GM18499 (cell line): ENCODE data around the gene CCNK.

Experiments
- ATAC-seq: cut with Tn5 transposase; IDR thresholded peaks from one replicate; pipeline ENCODE4 v1.9.1; 2021; ENCODE audit warnings: moderate number of reproducible peaks; ENCODE audit not compliant: insufficient read depth, unreplicated experiment

CCNK gene

DNA sequence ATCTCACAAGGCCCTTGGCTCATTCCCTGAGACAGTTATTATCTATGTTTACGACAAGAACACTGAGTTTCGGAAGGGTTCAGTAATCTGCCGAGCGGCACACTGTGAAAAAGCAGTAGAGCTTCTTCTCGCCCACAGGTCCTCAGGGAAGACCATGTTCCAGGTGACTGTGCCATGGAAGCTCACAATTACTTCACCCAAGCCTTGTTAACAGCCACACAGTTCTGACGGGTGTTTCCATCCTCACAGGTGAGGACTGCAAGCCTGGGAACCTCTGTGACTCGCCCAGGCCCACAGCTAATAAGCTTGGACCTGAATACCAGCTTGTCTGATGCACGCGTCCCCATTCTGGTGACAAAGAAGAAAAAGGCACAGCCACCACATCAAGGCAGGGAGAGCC lies 15.9 kb upstream of the CCNK start:
- no peak for ATAC-seq

DNA sequence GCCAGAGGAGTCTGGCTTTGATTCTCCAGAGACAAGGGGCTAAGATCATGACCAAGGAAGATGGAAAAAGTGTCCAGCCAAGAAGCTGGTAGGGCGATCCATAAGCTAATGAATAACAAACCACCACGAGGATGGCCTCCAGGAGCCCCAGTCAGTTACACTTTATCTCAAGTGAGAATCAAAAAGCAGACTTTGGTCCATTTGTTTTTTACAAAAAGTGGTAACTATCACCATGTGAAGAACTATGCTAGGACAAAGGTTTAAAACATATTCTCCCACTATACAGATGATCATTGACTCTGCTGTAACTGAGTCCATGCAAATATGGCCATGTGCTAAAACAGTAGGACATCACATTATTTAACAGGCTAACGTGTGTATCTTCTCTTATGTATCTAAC lies 14.5 kb upstream of the CCNK start:
- no peak for ATAC-seq

DNA sequence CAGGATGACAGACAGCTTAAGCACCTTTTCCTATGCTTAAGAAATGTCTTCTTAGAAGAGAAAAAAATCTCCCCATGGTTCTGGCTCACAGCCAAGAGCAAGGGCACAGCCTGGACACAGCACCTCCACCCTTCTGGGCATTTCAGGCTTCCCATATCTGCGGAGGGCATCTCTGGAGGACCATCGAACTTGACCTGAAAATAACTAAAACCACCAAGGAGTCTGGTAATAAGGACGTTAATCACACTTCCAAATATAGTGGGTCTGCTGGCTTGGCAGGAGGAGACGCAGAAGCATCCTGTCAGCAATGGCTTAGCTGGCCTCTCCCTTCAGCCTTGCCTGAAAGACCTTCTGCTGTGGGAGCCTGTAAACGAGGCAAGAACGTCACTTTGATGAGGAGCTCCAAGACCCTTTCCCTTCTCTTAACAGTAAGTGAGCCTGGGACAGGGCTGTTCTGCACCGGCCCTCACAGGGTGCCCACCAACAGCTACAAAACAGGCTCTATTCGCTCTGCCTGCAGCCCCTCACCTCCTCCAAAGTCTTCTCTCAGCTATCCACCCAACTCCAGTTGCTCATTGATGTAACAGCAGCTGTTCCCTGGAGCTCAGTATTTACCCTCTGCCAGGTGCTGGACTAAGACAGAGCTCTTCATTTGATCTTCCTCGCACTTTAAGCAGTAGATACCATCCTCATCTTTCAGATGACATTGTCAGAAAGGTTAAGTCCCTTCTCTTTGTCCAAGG lies 13.7 kb upstream of the CCNK start:
- no peak for ATAC-seq

DNA sequence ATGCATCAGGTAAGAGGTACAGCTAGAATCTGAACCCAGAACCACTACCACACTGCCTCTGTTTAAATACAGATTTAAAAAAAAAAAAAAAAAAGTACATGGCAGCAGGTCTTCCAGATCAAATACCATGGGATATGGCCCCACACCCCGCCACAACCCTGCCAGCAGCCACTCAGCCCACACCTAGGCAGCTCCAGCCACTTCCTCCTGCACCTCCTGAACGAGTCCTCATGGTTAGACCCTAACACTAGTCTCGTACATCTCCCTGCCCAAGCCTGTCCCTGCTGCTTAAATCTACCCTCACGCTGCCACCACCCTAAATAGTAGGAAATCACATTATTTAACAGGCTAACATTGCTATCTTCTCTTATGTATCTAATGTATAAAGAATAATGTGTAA lies 13.1 kb upstream of the CCNK start:
- ATAC-seq, result no peak

DNA sequence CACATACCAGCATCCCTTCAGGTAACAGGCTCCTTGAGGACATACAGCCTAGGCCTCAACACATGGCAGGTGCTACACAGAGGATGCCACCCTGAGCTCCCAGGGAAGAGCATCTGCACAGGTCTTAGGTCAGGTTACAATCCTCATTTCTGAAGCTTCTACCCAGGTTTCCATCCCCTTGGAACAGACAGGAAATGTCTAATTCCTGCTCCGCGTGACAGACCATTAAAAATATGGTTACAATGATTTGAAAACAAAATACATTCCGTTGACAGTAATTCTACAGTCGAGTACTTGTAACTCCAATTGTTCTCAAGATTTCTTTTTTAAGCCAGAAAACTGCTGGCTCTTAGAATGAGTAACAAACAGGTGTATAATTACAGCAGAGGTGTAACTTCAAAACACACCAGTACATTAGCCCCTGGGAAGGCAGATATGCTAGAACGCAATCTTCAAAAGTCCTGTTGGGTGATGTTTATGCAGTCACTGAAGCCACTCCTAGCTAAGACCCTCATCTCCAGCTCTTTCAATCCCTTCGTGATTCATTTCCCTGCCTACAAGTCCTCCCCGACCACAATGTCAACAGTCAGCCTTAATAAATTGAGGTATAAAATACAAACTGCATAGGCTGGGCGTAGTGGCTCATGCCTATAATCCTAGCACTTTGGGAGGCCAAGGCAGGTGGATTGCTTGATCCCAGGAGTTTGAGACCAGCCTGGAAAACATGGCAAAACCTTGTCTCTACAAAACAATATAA lies 12.2 kb upstream of the CCNK start:
- ATAC-seq, result no peak

DNA sequence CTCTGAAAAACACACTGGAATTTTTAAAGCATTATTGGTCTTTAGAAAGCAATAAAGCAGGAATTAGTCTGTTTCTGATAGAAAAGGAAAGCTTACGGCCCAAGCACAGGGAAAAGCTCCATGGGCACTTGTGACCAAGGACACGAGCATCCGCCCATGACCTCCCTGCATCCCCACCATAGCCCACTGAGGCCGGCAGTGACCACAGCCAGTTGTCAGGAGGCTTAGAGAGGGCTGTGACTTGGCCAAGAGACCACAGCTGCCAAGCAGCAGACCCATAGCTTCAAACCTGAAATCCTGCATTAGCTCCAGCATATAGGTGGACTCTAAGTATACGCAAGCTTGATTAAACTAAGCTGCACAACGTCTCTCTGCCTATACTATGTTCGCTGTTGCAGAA lies 9.5 kb upstream of the CCNK start:
- no peak for ATAC-seq

DNA sequence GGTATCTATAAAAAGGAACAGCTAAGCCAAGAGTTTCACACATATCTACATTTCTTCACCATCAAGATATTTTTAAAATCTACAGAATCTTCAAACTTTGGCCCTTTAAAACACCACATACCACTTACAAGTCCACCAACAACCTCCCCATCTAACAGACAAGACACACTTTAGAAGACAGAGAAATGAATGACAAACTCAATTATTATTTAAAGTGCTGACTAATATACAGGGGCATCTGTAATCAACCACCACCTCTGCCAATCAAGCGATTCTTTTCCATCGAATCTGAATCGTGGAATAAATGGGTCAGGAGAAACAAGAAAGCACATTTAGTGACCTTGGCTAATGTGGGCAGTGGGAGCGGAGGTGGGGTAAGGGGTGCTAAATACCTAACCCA lies 8.3 kb upstream of the CCNK start:
- ATAC-seq, result no peak

DNA sequence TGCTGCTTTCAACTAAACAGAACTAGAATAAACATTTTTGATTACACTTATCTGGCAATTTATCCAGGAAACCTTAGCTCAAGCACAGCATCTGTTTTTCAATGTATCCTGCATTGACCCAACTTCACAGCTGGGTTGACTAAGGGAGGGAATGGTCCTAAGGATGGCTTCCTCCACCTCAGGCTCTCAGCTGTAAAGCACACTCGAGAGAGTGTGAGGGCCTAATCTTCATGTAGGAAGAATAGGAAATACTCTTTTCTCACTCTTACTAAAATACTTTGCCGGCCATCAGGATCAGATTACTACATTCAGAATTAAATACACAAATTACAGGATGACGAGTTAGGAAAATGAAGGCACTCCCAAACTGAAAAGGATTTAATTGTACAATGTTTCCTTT lies 7.8 kb upstream of the CCNK start:
- no peak for ATAC-seq

DNA sequence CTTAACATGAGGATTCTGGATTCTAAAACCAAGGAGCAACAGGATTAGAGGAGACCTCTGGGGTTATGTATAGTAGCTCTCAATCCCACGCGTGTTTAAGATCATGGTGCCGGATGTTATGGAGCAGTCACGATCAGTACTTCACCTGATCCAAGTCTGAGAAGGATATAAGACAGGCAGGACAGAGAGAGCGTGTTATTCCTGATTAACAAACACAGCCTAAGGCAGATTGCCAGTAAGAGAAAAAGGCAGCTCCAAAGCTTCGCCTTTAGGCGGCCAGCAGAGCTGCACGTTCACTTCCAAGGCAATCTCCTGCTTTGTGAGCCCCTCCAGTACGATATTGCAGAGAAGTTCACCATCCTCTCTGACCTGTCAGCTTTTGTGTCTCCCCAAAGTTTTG lies 6.0 kb upstream of the CCNK start:
- no peak for ATAC-seq

DNA sequence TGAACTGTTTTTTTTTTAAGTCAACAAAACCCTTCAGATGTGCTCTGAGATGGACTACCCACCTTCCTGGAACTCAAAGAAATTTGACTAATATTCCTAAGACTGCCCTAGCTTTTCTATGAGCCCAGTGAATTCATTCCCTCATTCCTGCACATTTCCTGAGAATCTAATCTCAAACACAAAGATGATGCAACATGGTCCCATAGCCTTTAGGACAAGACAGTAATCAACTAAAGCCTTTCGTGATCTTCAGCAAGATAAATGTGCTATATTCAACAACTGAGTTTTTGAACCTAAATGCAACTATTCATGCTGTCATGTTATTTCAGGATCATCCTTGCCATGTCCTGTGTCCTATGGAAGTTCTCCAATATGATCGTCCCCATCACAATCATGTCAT lies 5.5 kb upstream of the CCNK start:
- ATAC-seq, result no peak

DNA sequence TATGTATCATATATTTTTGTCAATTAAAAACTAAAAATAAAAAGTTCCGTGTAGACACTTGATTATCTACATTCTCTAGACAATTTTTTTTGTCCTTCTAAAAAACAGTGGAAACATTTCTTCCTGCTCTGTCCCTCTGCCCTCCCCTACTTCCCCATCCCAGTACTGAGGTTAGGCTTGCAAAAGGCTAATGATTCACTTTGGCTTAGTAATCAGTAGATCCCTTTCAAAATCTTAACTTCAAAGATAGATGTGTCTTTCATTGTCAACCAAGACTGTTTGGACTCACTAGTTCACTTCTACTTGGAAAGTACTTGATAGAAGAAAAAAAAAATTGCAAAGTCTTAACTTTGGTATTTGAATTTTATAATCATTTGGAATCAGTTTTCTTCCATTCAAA lies 4.3 kb upstream of the CCNK start:
- ATAC-seq, result no peak

DNA sequence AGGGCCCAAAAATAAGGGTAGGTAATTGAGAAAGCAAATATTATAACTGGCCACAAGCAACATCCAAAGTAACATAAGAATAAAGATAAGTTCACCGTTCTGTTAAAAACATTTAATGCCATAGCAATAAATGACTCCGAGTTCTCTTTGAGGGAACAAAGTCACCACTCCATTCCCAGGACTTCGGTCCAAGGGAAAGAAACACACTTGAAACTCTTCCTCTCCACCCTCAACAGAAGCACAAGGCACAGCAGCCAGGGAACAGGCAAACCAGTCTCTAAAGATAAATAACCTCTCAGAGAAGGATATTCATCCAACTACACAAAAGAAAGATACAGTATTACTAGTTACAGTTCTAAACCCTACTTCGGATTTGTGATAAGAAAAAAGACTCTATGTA lies 3.1 kb upstream of the CCNK start:
- ATAC-seq, result no peak

DNA sequence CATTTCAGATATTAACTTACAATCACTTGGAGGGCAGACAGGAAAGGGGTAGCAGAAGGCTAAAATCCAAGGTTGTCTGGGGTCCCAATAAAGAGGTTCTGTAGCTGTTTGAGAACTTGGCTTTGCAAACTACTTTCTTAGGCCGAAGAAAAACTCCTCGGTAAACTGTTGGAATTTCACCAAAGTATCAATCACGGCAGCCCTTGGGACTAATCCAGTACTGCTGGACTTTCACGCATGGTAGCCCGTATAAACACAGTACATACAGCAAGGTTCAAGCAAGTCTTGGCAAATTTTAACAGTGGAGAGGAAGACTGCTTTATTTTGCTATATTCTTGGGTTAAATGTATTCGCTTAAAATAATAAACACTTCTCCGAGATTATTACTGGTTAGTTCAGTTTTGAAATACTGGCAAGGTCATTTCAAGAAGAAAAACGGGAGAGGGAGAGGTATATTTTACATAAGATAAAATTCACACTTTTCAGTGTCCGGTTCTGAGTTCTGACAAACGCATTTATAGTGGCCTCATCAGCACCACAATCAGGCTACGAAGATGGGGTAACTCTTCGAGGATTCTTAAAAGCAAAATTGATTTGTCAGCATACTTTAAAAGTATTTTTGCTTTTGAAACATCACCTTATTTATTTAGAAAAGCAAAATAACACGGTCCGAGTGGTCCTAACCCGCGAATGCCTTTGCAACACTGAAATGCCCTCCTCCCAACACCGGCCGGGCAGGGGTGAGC lies 1.9 kb upstream of the CCNK start:
- no peak for ATAC-seq

DNA sequence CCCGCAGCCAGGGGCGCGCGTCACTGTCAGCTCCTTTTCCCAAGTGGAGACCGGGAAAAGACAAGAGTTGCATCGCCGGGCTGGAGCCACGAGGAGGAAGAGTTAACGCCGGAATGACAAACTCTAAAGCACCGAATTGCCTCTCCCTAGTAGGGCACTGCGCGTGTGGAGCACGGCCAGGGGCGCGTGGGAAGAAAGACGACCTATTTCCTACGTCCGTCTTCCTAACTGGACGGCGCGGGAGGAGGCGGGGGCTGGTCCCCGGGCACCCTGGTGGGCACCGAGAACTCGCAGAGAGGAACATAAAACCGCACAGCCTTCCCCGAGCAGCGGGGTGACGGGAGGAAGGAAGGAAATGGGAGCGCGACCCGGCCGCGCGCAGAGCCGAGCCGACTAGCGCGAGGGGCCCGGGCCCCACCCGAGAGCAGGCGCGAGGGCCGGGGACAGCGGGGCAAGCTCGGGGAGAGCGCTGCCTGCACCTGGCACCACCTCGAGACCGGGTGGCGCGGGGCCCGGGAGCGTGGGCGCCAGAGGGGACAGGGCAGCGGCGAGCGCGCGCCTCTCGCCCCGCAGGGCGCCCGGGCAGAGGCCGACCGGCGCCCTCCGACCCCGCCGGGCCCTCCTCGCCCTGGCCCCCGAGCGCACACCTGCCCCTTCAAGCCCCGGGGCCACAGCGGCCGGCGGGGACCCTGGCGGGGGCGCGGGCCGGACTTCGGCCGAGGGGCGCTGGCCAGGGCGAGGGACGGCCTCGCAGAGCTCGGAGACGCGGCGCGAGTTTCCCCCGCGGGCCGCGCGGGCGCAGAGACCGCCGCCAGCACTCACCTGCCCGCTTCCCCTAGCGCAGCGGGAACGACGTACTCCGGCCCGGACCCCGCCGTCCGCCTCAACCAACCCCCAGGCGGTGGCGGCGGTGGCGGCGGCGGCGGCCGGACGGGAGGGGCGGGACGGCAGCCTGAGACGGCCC lies 1.0 kb upstream of the CCNK start, which contains the start of gene SETD3:
SETD3 (minus strand) TSS at position 954 of the 964 bp plus-strand sequence. CDS start 15,054 bp downstream, outside the sequence.
- no peak for ATAC-seq

DNA sequence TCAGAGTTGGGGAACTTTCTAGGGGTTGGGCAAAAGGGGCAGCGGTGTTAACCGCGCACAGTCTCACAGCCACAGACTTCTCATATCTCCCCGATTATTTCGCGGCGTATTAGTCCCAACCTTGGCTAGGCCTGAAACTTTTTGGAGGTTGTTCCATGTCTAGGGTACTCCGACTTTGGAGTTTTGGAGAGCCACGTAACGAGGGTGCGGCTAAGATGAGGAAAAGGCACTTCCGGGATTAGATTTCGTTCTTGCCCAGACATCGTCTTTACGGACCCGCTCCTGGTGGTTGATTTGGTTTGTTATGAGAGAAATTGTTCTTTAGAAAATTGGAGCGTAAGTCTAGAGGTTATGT lies 513 bp downstream of the CCNK start:
- ATAC-seq, result no peak

DNA sequence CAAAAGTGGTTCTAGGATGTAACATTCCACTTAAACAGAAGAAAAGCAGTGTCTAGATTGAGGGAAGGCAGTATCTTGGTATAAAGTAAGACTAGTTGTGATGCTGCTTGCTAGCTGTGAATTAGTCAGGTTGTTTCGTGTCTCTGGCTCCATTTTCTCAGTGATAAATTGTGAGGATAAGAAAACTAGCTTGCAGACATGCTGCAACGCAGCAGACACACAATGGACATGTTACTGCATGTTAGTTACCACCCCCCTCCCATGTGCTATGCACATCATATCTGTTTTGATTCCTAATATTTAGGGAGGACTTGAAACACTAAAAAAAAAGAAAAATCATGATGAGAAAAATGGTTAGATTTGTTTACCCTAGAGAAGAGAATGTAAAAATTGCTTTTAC lies 2.9 kb downstream of the CCNK start:
- no peak for ATAC-seq

DNA sequence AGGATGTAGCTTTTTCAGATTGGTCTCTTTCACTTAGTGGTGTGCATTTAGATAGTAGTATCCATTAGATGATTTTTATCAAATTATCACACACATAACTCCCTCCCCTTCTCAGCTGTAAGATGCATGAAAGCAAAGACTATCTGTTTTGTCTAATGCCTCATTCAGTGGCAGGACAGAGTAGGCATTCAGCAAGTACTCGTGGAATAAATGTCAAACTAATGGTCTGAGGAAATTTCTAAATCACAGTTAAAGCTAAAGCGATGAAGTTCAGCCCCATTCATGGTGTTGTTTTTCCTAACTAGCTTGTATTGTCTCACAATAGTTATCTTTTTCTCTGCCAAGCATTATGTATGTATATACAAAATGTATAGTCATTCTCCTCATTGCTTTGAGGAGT lies 16.1 kb downstream of the CCNK start:
- no peak for ATAC-seq

DNA sequence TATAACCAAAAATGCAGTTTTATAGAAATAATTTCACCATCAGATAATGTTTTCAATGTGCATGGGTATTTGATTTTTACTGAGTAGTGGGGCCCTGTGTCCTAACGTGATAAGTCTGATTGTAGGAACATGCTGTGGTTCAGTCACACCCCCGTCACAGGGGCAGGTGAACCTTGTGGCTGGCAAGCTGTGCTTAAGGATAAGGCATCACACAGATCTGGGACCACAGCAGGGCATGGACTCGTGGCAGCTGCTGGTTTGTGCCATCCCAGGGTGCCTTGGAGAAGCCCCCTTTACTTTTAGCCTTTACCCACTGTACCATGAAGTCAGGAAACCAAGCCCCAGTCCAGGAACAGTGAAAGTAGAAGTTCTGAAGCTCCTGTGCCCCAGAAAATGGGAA lies 16.7 kb downstream of the CCNK start:
- no peak for ATAC-seq

DNA sequence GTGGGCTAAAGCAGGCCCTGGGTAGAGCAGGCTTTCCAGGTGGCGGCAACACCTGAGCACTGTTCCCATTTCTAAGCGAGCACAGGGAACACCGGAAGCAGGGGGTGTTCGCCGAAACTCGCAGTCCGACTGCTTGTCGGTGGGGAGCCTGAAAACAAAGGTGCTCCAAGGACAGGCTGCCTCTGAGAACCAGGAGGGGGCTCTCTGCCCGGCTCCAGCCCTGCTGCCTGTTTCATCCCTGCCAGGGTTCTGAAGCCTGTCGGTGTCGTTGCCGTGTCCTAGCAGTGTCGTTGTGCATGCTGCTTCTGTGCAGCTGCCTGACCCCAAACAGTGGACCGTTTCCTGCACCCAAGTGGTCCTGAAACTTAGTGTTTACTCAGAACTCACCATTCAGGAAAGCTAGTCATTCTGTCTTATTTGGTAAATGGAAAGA lies 21.8 kb downstream of the CCNK start:
- no peak for ATAC-seq

DNA sequence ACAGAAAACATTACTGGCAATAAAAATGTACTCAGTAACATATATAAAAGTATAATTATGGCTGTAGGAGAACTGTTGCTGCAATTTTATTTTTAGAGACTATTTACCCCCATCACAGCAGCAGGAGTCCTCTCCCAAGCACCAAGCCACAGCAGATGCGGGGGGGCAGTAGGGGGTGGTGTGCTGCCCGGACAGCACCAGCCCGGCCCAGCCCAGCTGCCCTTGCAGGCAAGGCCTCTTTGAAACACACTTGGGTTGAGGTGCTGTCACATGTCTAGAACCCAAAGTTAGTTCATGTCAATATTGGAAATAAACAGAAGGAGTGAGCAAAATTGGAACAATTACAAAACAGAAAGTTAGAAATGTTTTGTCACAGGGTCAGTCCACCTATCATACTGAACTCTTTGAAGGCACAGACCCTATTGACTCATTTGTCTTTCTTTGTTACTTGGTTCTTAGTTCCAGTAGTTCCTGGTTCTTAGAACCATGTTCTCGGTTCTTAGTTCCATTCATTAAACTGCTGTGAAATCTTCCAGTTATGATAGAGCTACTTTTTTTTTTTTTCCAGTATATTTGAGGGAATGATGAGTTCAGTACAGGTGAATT lies 22.7 kb downstream of the CCNK start:
- ATAC-seq, result no peak
